OCI-LY1 (cell line): Measurements from ENCODE around the gene TRIM64C.
"Not testable (repeated sequence)": the region's sequence is repeated elsewhere in the genome, so short reads cannot be mapped to it uniquely, and the experiment has no call there.

Source experiments
- H2AFZ ChIP-seq: fragments of 200-600 bp; sonication (generic), shearing (Covaris generic); 2 replicates; pipeline ENCODE4 v1.6.0; 2014; ENCODE audit warnings: antibody characterized with exemption, mild to moderate bottlenecking, low read length
- H3F3A ChIP-seq: fragments of 200-600 bp; sonication (generic), shearing (Covaris generic); 2 replicates; pipeline ENCODE4 v1.6.0; 2014; ENCODE audit warnings: mild to moderate bottlenecking, antibody characterized with exemption, low read length, moderate library complexity; ENCODE audit not compliant: insufficient read depth
- H3K27ac ChIP-seq: fragments of 200-600 bp; sonication (generic); 2 replicates; pipeline ENCODE4 v1.5.1; 2014; ENCODE audit warnings: low read length, mixed run types, mild to moderate bottlenecking, low read depth; ENCODE audit not compliant: poor library complexity, severe bottlenecking
- H3K27me3 ChIP-seq: fragments of 200-600 bp; sonication (generic); 2 replicates; pipeline ENCODE4 v1.6.0; 2014; ENCODE audit warnings: antibody characterized with exemption, mild to moderate bottlenecking, low read length, moderate library complexity; ENCODE audit not compliant: insufficient read depth
- H3K36me3 ChIP-seq: fragments of 200-600 bp; sonication (generic); 2 replicates; pipeline ENCODE4 v1.6.1; 2014; ENCODE audit warnings: mild to moderate bottlenecking, antibody characterized with exemption, low read length, moderate library complexity, mixed read lengths; ENCODE audit not compliant: insufficient read depth
- H3K4me1 ChIP-seq: fragments of 200-600 bp; sonication (generic); 2 replicates; pipeline ENCODE4 v1.5.1; 2014; ENCODE audit warnings: mild to moderate bottlenecking, low read length, moderate library complexity; ENCODE audit not compliant: insufficient read depth, severe bottlenecking
- H3K4me2 ChIP-seq: fragments of 200-600 bp; sonication (generic), shearing (Covaris generic); 2 replicates; pipeline ENCODE4 v1.6.1; 2014; ENCODE audit warnings: low read length
- H3K4me3 ChIP-seq: fragments of 200-600 bp; sonication (generic); 2 replicates; pipeline ENCODE4 v1.5.1; 2014; ENCODE audit warnings: low read length, low read depth, mild to moderate bottlenecking, mixed read lengths; ENCODE audit not compliant: poor library complexity, severe bottlenecking
- H3K79me2 ChIP-seq: fragments of 200-600 bp; shearing (Covaris generic); 2 replicates; pipeline ENCODE4 v1.6.1; 2016; ENCODE audit warnings: mixed run types, low read length, mixed read lengths; ENCODE audit not compliant: insufficient read depth
- H3K9ac ChIP-seq: fragments of 200-600 bp; sonication (generic), shearing (Covaris generic); 2 replicates; pipeline ENCODE4 v1.6.1; 2014; ENCODE audit warnings: mild to moderate bottlenecking, low read length, mixed read lengths
- H3K9me2 ChIP-seq: fragments of 200-600 bp; sonication (generic), shearing (Covaris generic); 2 replicates; pipeline ENCODE4 v1.6.1; 2014; ENCODE audit warnings: low read depth, mild to moderate bottlenecking, low read length, mixed read lengths
- H3K9me3 ChIP-seq: fragments of 200-600 bp; shearing (Covaris generic); 2 replicates; pipeline ENCODE4 v1.6.1; 2014; ENCODE audit warnings: low read length, mixed read lengths
- H4K20me1 ChIP-seq: fragments of 200-600 bp; sonication (generic), shearing (Covaris generic); 2 replicates; pipeline ENCODE4 v1.6.0; 2016; ENCODE audit warnings: mild to moderate bottlenecking, low read length; ENCODE audit not compliant: insufficient read depth

TRIM64C gene, protein sequence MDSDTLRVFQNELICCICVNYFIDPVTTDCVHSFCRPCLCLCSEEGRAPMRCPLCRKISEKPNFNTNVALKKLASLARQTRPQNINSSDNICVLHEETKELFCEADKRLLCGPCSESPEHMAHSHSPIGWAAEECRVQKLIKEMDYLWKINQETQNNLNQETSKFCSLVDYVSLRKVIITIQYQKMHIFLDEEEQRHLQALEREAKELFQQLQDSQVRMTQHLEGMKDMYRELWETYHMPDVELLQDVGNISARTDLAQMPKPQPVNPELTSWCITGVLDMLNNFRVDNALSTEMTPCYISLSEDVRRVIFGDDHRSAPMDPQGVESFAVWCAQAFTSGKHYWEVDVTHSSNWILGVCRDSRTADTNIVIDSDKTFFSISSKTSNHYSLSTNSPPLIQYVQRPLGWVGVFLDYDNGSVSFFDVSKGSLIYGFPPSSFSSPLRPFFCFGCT

DNA sequence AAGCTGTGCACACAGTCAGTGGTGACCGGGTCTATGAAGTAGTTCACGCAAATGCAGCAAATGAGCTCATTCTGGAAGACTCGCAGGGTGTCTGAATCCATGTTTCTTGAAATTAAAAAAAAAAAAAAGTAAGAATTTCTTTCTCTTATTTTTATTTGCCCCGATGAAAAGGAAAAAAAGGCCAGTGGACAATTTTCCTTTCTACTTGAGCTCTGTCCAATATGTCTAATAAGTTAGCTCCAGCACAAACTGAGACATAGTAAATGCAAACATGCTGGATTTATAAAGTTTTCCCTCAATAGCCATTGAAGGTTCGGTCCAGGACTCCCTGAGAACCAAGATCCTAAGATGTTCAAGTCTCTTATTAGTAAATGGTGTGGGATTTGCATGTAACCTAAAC is at the start of gene TRIM64C:
TRIM64C (minus strand) TSS at position 101 of the 400 bp plus-strand sequence; CDS start at position 101, 0 bp downstream.
- not testable (repeated sequence) for H3K79me2 ChIP-seq, H3K27ac ChIP-seq, H3K4me1 ChIP-seq, H3F3A ChIP-seq, H3K36me3 ChIP-seq, H3K9me2 ChIP-seq, H4K20me1 ChIP-seq, H3K4me3 ChIP-seq, H3K4me2 ChIP-seq, H3K9ac ChIP-seq, H3K27me3 ChIP-seq, H2AFZ ChIP-seq, H3K9me3 ChIP-seq

- H3K4me1 ChIP-seq, H3K9ac ChIP-seq, H3K9me2 ChIP-seq, H3K4me2 ChIP-seq, H3K79me2 ChIP-seq, H3K4me3 ChIP-seq, H3K9me3 ChIP-seq, H3K27ac ChIP-seq, H3K36me3 ChIP-seq, H3F3A ChIP-seq, H4K20me1 ChIP-seq, H2AFZ ChIP-seq, H3K27me3 ChIP-seq: not testable (repeated sequence)
Observed at GRCh38 chr11:49102356-49102755, 43.4 kb upstream of the TRIM64C start.

DNA sequence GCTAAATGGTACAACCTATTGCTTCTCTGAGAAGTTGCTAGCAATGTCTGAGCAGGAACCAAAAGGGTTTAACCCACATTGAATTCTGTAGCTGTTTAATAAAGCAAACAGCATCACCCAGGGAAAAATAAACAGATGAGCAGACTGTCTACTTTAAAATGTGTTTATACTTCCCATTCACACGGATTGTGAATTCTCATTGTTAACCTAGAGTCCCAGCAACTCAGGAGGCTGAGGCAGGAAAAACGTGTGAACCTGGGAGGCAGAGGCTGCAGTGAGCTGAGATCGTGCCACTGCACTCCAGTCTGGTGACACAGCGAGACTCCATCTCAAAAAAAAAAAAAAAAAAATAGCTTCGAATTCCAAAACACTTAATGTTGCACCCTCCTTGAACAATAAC is 11.0 kb upstream of the TRIM64C start:
- H3K79me2 ChIP-seq, H4K20me1 ChIP-seq, H3K27ac ChIP-seq, H3K27me3 ChIP-seq, H3K9me3 ChIP-seq, H3K9me2 ChIP-seq, H2AFZ ChIP-seq, H3K36me3 ChIP-seq, H3F3A ChIP-seq, H3K4me3 ChIP-seq, H3K4me1 ChIP-seq, H3K9ac ChIP-seq, H3K4me2 ChIP-seq: not testable (repeated sequence)

DNA sequence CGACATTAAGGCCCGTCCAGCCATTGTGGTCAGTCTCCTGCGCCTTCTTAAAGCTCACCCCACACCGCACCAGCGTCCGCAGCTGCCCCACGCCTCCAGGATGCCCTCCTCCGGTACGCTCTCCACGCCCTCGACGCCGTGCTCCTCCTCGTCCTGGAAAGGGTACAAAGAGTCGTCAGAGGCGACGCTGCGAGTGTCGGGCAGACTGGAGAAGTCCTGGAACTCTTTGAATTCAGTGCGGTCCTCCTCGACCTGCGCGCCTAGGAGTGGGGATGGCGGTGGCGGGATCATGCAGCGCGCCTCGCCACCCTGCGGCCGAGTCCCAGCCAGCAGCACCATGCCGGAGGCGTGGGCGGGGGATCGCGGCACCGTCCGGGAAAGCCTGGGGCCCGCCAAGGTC is 9.1 kb downstream of the TRIM64C start:
- not testable (repeated sequence) for H3K36me3 ChIP-seq, H3K9ac ChIP-seq, H3K79me2 ChIP-seq, H3K9me2 ChIP-seq, H3F3A ChIP-seq, H2AFZ ChIP-seq, H3K4me3 ChIP-seq, H3K9me3 ChIP-seq, H3K4me2 ChIP-seq, H4K20me1 ChIP-seq, H3K27me3 ChIP-seq, H3K27ac ChIP-seq, H3K4me1 ChIP-seq

- not testable (repeated sequence) for H3K4me3 ChIP-seq, H2AFZ ChIP-seq, H3K79me2 ChIP-seq, H3K9me3 ChIP-seq, H3K9ac ChIP-seq, H3K27me3 ChIP-seq, H3K4me2 ChIP-seq, H3K9me2 ChIP-seq, H3K4me1 ChIP-seq, H4K20me1 ChIP-seq, H3K36me3 ChIP-seq, H3K27ac ChIP-seq, H3F3A ChIP-seq
Observed at GRCh38 chr11:49048229-49048628, 10.7 kb downstream of the TRIM64C start.

DNA sequence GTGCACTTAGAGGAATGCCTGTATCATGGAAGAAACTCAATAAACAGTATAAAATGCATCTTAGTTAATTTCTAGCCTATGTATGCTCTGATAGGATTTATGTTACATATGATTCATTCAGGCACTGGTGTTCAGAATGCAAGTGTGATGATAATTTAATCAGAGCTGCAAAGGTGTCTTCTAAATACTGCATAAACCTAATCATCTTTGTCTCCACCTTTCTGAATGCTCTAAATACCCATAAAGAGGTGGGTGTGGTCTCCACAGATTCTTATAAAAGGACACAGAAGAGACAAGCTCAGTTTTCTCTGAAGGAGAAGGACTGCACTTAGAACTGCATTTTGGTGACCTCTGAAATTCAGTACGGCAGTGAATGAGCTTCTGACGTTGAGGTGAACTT is 30.4 kb downstream of the TRIM64C start, which contains the start of gene TRIM49B:
TRIM49B (plus strand) TSS at position 301 of the 400 bp plus-strand sequence. CDS start 2,777 bp downstream, outside the sequence.
- not testable (repeated sequence) for H2AFZ ChIP-seq, H3K4me2 ChIP-seq, H3F3A ChIP-seq, H3K9ac ChIP-seq, H3K79me2 ChIP-seq, H3K36me3 ChIP-seq, H4K20me1 ChIP-seq, H3K4me3 ChIP-seq, H3K9me2 ChIP-seq, H3K27me3 ChIP-seq, H3K27ac ChIP-seq, H3K9me3 ChIP-seq, H3K4me1 ChIP-seq
